Activated naive CD4-positive, alpha-beta T cell treated with anti-CD3 and anti-CD28 coated beads, Interleukin-2, amount 50 U/mL, for 16 hours (primary cell): ENCODE data around the gene SMAD9.

ENCODE experiments used
- DNase-seq: peaks from one replicate; pipeline ENCODE4 v3.0.0-alpha.2; 2020

Gene SMAD9

DNA sequence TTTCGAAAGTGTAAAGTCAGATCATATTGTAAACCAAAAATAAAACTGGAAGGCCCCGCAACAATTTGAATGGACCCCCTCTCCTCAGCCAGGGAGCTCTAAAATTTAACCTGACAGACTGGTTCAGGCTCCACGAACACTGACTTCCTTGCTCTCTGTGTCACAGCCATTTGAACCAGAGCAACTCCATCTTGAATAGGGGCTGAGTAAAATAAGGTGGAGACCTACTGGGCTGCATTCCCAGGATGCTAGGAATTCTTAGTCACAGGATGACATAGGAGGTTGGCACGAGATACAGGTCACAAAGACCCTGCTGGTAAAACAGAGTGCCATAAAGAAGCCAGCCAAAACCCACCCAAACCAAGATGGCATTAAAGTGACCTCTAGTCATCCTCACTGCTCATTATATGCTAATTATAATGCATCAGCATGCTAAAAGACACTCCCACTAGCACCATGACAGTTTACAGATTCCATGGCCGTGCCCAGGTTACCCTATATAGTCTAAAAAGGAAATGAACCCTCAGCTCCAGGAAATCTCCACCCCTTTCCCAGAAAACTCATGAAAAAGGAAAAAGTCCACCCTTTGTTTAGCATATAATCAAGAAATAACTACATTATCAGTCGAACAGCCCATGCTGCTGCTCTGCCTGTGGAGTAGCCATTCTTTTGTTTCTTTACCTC, 57.9 kb downstream of the SMAD9 start:
- no peak for DNase-seq

DNA sequence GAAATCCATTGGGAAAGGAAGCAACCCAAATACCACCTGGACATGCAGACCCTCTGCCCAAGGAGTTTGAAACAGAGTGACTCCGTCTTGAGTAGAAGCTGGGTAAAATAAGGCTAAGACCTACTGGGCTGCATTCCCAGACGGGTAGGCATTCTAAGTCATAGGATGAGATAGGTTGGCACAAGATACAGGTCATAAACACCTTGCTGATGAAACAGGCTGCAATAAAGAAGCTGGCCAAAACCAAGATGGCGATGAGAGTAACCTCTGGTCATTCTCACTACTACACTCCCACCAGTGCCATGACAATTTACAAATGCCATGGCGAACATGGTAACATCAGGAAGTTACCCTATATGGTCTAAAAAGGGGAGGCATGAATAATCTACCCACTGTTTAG, 60.8 kb downstream of the SMAD9 start:
- no peak for DNase-seq

DNA sequence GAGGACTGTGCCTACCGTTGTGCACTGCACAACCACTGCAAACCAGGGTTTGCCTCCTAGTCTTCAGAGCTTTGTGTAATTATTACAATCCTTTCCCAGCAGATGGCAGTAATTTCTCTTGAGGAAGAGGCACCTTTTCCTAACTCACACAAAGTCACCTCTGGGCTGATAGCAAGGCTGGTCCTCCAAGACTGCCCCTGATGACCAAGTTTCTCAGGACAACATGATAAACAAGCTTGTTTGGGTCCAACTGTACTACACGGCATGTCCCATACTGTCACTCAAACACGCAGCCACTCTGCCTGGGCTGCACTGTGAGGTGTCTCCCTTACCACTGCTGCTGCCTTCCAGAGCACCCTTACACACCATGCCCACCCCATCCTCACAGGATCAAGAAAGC, 61.7 kb downstream of the SMAD9 start:
- no peak for DNase-seq

DNA sequence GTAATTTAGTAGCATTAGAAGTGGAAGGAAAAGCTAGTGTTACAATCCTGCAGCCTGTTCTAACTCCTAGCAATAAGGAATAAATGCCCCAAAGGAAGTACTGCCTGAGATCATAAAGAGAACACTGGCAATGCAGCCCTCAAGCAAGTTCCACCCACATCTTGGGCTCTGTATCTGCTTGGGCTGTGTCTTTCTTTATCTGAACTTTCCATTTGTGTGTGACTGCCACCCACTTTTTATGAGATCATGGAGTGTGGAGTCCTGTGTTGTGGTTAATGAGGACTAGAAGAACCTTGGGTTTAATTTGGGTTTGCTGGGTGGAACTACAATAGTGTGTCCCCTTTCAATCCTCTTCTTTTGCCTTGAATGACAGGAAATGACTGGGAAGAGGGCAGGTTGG, 62.8 kb downstream of the SMAD9 start:
- no peak for DNase-seq

DNA sequence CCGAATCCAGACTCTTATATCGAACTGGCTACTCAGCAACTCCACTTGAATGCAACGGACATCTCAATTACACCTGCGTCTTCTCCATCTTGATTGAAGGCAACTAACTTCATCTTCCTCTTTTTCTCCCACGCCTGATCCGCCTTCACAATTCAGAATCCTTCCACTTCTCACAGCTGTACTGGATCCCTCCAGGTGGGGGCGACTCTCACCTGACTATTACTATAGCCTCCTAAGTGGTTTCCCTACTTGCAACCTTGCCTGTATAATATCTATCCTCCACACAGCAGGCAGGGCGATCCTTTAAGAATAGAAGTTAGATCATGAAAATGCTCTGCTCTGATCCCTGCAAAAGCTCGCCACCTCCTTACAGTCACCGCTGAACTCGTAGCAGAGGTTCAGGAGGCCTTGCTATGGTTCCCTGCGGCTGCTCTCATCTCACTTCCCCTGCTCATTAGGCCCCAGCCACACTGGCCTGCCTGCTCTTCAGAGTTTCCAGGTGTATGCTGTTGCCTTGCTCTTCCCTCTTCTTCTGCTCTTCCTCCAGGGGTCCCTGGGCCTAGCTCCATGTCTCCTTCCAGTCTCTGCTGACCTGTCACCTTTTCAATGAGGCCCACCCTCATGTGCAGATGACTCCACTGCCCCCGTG, 69.1 kb downstream of the SMAD9 start:
- DNase-seq: no peak

DNA sequence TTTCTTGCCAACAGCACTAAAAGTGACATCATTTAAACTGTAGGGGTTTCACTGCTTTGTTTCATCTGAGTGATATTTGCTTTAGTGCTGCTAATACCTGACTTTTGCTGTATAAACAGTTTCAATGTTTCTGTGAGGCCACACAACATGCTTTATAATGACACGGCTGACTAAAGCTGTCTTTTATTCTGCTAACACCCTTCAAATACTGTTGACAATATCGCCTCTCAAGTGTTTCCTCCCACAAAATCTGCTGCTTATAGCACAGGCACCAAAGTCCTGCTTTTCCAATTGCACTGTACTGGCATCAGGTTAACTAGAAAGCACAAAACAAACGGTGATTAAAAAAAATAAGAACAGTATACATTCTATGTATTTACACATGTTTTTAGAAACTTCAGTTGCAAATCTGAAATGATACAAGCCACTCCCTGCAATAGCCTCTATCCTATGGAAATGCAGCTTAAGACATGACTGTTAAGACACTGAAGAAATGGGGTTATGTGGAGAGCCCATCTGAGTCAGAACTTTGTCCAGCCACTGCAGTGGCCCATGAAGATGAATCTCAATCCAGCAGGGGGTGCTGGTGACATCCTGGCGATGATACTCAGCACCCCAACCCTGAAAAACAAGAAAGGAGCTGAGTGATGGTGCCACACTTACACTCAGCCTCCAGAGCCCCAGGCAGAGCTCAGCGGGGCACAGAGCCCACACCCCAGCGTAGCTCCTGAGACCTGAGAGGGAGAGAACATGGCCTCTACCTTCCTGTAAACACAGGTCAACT, 71.6 kb downstream of the SMAD9 start:
- DNase-seq: no peak

DNA sequence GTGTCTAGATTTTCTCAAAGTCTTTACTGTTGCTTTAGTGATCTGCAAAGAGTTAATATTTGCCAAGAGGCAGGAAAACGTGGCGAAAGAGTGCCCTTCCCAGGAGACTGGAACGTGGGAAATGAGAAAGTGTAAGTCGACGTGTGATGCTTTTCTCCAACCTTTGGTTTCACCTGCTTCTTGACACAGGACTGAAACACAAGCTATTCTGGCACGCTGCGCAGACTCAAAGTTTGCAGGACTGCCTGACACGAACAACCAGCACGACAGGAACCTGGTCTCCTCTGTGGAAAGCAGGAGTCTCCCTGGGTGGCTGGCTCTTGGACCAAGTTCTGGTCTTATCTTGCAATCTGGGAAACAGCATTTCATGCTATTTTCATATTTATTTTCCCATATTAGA, 72.4 kb downstream of the SMAD9 start:
- no peak for DNase-seq

DNA sequence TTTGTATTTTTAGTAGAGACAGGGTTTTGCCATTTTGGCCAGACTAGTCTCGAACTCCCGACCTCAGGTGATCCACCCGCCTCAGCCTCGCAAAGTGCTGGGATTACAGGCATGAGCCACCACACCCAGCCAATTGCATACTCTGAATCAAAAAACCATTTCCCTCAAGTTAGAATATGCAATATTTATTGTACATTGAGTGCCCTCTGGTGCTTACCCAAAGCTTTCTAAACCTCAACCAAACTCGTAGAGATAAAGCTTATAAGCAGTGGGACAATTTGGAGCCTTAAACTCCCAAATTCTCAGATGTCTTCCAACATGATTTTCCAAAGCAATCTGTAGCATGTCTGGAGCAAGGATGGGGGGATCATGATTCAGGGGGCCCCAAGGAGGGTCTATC, 78.6 kb downstream of the SMAD9 start:
- no peak for DNase-seq

DNA sequence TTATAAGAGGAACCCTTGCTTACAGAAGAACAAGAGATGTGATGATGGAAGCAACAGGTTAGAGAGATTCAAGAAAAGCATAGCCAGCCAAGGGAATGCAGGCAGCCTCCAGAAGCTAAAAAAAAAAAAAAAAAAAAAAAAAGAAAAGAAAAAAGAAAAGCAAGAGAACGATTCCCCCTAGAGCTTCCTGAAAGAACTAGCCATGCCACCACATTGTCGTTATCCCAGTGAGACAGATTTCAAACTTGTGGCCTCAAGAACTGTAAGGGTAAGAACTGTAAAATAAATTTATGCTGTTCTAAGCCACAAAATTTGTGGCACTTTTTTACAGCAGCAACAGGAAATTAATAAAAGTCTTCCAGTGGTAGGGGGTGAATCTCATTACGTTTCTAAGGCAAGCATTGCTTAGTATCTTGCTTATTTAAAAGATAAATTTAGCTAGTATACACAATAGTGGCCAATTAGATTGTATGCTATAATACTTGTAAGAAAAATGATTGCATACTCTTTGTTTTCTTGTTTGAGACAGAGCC, 79.3 kb downstream of the SMAD9 start:
- DNase-seq: no peak

DNA sequence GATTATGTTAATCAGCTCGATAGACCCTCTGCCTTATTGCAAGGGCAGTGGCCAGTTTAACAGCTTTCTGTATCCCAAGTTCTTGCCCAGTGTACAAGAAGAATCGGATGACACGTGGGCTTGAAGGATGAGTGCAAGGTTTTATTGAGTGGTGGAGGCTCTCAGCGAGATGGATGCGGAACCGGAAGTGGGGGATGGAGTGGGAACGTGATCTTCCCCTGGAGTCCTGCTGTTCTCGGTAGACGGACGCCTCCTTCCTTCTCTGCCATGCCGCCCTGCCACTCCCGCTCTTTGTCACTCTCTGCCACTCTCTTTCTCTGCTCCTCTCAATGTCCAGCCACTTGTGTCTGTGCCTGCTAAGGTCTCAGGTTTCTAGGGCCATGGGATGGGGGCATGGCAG, 80.1 kb downstream of the SMAD9 start:
- no peak for DNase-seq

DNA sequence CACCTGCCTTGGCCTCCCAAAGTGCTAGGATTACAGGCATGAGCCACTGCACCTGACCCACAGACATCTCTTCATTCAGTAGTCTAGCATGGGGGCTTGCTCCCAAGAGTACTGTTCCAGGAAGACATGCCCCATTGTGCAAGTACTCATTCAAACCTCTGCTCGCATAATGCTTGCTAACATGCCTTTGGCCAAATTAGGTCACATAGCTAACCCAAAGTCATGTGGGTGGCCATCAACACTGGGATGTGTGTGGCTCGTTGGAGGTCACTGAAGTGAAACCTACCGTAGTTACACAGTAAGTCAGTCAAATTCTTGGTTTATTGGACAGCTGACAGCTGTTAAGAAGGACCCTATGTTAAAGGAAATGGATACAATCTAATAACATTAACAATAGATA, 80.8 kb downstream of the SMAD9 start:
- no peak for DNase-seq

DNA sequence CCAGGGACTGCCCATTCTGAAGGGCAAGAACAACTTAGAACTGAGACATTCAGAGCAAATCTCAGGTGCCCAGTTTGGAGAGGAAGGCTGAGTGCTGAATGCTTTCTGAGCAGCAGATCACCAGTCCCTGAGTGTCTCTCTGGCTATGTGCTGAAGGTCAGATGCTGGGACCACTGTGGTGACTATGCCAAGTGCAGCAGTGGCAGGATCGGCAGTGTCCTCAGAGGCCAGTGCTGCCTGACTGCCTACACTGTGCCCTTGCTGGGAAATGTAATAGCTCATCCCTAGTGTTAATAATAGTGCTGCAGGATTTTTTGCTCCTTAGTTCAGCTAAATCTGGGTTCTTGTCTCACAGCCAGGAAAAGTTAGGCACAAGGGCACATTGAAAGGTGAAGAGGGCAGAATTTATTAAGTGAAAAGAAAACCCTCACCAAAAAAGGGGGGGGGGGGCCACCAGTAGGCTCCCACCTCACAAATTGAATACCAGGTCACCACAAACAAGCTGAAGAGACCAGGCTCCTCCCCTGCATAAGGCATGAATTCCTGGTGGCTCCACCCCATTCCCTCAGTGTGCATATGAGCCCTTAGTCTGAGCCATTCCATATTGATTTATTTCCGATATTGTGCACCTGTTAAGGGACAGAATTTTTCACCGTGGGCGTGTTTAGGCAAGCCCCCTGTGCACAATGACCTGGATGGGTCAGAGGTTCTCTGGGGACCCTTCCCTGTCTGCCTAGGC, 82.5 kb downstream of the SMAD9 start:
- no peak for DNase-seq

DNA sequence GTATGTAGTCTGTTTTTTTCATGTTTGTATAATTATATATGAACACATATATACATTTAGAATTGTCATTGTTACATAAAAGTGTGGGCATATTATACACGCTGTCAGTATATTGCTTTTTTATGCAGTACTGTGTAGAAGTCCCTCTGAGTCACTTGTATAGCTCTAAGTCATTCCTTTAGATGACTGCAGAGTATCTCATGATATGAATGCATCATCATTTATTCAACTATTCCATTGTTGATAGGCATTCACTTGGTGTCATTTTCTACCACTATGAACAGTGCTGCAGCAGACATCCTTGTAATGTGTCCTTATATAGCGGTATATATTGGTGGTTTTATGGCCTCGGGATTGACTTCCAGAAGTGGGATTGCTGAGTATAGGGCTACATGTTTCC, 85.7 kb downstream of the SMAD9 start:
- no peak for DNase-seq

DNA sequence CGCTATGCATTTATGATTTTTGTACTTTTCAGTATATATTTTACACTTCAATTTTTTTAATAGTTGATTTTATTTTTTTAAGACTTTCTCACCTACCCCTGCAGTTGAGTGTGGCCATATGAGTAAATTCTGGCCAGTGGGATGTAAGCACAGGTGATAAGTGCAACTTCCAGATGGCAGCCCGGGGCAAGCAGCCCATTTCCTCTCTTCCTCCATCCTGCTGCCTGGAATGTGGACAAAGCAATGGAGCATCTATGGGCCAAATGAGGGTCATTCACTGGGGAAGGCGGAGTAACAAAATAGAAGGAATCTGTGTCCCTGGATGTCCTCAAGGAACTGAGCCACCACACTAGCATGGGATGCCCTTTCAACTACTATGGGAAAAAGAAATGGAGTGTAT, 88.7 kb downstream of the SMAD9 start:
- DNase-seq: no peak

DNA sequence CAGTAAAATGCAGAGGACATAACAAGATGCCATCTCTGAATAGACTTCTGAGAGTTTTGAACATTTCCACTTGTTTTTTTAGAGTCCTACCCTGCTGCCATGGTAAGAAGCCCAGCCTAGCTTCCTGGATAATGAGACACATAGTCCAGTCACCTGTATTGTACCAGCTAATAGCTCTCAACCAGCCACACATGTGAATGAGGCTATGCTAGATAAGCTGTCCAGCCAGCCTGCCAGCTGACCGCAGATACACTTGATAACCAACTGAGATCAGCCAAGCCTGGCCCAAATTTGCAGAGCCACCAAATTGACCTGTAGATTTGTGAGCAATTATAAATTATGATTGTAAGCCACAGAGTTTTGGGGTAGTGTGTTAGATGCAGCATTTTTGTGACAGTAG, 90.3 kb downstream of the SMAD9 start:
- DNase-seq: no peak

DNA sequence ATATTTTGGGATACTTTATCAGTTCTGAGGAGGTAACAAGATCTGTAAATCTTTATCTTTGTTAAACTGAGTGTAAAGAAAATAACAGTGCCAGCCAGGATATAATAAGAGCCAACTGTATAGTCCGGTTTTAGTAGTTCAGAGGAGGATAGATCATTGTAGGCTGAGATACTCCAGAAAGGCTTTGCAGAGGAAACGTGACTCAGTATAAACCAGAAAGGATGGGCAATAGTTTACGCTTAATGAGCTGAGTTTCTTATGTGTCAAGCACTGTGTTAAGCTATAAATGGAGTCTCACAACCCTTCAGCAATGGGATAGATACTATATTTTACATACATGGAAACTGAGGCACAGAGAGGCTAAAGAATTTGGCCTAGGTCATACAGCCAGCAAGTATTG, 97.3 kb downstream of the SMAD9 start:
- no peak for DNase-seq

DNA sequence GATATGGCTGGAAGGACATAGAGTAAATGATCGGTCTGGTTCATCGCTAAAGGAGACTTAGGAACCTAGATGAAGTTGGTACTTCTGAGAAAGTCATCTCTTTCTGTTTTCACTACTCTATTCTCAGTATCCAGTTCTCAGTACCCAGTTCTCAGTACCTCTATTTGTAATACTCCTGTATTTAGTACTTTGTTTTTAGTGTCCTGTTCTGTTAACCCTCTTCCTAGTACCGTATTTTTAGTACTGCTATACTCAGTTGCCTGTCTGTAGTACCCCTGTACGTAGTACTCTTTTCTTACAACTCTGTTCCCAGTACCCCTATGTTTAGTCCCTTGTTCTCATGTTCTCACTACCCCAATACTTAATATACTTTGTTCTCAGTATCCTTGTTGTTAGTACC, 99.8 kb downstream of the SMAD9 start:
- DNase-seq: no peak

DNA sequence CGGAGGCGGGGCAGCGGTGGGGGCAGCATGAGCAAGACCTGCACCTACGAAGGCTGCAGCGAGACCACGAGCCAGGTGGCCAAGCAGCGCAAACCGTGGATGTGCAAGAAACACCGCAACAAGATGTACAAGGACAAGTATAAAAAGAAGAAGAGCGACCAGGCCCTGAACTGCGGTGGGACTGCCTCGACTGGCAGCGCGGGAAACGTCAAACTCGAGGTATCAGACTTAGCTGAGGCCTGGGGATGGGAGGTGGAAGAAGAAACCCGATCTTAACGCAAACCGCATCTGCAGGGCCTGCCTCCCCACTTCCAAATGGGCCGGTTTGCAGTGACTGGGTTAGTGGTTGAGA, 100.3 kb downstream of the SMAD9 start:
- DNase-seq: peak; percentile 32

DNA sequence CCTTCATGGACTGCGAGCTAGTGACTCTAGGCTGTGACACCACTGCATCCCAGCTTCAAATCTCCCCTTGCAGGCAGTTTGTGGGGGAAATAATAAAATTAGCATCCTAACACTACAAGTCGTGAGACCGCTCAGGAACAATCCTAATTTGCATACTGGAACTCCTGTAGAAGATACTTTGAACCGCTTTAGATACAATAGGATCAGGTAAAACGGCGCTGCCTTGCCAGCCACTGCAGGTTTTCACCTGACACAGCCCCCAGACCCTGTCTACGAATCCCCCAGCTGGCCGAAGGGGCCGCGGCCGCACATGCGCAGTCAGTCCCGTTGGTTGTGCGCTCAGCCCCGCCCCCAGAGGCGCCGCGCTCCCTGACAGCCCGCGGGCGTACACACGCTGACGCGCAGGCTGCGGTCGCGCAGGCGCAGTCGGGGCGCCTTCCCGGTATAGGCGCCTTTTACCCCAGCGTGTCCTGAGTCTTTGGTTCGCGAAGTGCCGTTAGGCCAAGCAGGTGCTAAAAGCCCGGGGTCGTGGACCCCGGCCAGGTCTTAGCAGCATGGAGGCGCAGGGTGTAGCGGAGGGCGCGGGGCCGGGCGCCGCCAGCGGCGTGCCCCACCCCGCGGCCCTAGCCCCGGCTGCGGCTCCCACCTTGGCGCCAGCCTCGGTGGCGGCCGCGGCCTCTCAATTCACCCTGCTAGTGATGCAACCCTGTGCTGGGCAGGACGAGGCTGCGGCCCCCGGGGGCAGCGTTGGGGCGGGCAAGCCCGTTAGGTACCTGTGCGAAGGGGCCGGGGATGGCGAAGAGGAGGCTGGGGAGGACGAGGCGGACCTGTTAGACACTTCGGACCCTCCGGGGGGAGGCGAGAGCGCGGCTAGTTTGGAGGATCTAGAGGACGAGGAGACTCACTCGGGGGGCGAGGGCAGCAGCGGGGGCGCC, 101.0 kb downstream of the SMAD9 start, which contains the start of gene RFXAP:
Gene RFXAP (plus strand): TSS at position 419 of the 935 bp plus-strand sequence. CDS start 136 bp downstream, at position 555.
- DNase-seq: peak; percentile 94

DNA sequence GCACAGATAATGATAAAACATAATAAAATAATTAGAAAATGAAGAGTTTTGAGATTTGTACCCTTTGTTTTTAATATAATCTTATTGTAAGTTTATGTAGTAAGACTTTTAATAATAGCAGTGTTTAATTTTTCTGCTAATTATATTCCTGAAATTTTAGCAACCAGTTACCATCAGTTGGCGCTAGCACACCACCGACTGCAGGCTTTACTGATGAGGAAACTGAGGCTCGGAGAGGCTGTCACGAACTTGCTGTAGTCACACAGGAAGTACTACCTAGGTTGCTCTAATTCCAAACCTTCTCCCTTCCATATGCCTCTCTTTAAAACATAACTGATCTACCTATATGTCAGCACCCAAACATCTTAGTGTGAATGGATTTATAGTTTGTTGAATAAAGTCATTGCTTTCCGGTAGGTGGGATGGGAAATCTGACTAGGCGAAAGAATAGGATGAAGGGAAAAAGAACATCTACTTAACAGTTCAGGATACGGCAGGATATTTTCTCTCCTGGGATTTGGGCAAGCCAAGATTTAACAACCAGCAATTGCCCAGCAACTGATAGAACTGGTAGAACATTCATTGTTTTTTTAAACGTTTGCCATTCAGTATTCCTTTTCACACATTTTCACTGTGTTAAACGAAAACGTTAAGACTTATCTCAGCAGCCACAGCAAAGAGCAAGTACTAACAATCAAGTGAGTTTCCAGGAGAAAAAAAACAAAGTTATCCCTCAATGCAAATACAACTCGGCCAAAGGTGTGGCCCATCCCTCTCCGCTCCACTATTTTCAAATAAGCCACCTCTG, 101.8 kb downstream of the SMAD9 start:
- no peak for DNase-seq

DNA sequence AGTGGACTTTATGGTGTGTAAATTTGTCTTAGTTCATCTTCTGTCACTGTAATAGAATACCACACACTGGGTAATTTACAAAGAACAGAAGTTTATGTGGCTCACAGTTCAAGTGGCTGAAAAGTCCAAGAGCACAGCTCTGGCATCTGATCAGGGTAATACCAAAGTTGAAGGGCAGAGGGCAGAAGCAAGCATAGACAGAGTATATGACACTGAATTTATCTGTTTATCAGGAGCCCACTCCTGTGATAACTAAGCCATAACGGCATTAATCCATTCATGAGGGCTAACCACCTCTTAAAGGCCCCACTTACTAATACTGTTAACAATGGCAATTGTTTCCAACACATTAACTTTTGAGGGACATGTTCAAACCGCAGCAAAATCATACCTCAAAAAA, 105.0 kb downstream of the SMAD9 start:
- DNase-seq: no peak
